Endothelial cell of umbilical vein (primary cell): Measurements from ENCODE around the gene NAE1.

Experiments used
- CTCF ChIP-seq, 2 donors: IDR thresholded peaks; 1 replicate in 1 of 2; 2 replicates in 1 of 2; pipeline ENCODE4 v1.5.1; 2011; ENCODE audit warnings: low read length in 2 of 2, mild to moderate bottlenecking in 2 of 2, moderate library complexity in 2 of 2, control low read depth in 1 of 2, inconsistent platforms in 1 of 2, low read depth in 1 of 2; ENCODE audit not compliant: insufficient read depth in 1 of 2; ENCODE audit errors: extremely low read depth in 1 of 2
- EZH2 ChIP-seq: IDR thresholded peaks from 2 replicates; pipeline ENCODE4 v1.6.1; 2012; ENCODE audit warnings: borderline replicate concordance, low read depth, mild to moderate bottlenecking, moderate library complexity, low read length, inconsistent platforms; ENCODE audit not compliant: severe bottlenecking
- FOS ChIP-seq: IDR thresholded peaks from 2 replicates; pipeline ENCODE4 v1.6.1; 2011; ENCODE audit warnings: mild to moderate bottlenecking, low read length, moderate library complexity, borderline replicate concordance; ENCODE audit not compliant: insufficient read depth
- MYC ChIP-seq: IDR thresholded peaks from one replicate; pipeline ENCODE4 v1.6.1; 2011; ENCODE audit warnings: mild to moderate bottlenecking, low read depth, low read length
- POLR2A ChIP-seq: IDR thresholded peaks from 2 replicates; pipeline ENCODE4 v1.6.1; 2012; ENCODE audit warnings: low read depth, mild to moderate bottlenecking, control low read depth, low read length
- POLR2AphosphoS5 ChIP-seq: IDR thresholded peaks from 2 replicates; pipeline ENCODE4 v1.6.1; 2012; ENCODE audit warnings: low read depth, mild to moderate bottlenecking, control low read depth, low read length, moderate library complexity; ENCODE audit not compliant: insufficient read depth
- TF ChIP-seq, protein P1 (sequence below): IDR thresholded peaks from 2 replicates; pipeline ENCODE4 v1.6.1; 2011; ENCODE audit not compliant: insufficient read depth, insufficient read length

DNA sequence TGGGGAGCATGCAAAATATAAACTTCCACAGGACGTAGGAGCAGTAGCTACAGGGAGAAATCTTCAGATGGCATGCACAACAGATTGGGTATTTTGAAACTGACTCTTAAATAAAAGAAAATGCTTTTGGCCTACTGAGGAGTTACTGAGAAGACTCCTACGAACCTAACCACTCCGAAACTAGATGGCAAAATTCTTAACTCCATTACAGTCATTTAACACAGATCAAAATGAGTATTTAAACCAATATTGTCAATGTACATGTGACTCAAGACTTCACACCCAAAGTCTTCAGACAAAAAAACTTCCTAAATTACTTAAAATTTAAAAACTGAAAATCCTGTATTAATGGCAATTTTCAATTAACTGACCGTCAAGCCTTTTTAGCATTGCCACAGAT, 21.0 kb downstream of the NAE1 start:
- TF ChIP-seq CTCF (IDR thresholded peaks at IDR 0.05; ENCODE audit: extremely low read depth in 1 of 2, insufficient read depth in 1 of 2, low read depth in 1 of 2, low read length in 2 of 2) (no peak), POLR2A (no peak), POLR2AphosphoS5 (no peak), EZH2 (no peak), MYC (no peak), FOS (no peak)
- TF ChIP-seq, protein P1, sequence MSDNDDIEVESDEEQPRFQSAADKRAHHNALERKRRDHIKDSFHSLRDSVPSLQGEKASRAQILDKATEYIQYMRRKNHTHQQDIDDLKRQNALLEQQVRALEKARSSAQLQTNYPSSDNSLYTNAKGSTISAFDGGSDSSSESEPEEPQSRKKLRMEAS = no peak
